Measurements from ENCODE around the gene AKAP11. TPM values are rescaled to one million over a fixed set of nuclear protein-coding genes. Genes with fewer than 3 reads are reported as not detected.

AKAP11 gene
- total and polyA plus RNA-seq, 9 of the 15 experiments (the other 6 are each of a cell fraction or from before 2014, with no cell fraction given): 2.2 to 31.3 (median 10.9) TPM

DNA sequence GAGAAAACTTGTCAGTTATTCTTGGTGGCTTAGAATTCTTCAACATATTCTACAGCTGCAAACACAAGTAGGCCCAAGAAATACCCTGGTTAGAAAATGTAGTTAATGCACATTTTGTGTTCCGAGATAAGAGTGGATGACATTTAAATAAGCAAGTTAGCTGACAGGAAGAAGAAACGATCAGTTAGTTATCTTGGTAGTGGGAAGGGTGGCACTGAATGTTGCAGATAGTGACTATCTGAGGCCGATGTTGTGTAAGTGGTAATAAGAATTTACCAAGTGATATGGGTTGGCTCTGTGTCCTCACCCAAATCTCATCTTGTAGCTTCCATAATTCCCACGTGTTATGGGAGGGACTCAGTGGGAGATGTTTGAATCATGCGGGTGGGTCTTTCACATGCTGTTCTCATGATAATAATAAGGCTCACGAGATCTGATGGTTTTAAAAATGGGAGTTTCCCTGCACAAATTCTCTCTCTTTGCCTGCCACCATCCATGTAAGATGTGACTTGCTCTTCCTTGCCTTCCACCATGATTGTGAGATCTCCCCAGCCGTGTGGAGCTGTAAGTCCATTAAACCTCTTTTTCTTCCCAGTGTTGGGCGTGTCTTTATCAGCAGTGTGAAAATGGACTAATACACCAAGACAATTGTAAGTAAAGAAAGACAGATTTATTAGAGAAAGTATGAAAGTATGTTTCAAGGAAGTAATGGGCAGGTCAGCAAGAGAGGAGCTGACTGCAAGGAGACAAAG lies 10.9 kb upstream of the AKAP11 start (continued):
- TF ChIP-seq, protein P1, sequence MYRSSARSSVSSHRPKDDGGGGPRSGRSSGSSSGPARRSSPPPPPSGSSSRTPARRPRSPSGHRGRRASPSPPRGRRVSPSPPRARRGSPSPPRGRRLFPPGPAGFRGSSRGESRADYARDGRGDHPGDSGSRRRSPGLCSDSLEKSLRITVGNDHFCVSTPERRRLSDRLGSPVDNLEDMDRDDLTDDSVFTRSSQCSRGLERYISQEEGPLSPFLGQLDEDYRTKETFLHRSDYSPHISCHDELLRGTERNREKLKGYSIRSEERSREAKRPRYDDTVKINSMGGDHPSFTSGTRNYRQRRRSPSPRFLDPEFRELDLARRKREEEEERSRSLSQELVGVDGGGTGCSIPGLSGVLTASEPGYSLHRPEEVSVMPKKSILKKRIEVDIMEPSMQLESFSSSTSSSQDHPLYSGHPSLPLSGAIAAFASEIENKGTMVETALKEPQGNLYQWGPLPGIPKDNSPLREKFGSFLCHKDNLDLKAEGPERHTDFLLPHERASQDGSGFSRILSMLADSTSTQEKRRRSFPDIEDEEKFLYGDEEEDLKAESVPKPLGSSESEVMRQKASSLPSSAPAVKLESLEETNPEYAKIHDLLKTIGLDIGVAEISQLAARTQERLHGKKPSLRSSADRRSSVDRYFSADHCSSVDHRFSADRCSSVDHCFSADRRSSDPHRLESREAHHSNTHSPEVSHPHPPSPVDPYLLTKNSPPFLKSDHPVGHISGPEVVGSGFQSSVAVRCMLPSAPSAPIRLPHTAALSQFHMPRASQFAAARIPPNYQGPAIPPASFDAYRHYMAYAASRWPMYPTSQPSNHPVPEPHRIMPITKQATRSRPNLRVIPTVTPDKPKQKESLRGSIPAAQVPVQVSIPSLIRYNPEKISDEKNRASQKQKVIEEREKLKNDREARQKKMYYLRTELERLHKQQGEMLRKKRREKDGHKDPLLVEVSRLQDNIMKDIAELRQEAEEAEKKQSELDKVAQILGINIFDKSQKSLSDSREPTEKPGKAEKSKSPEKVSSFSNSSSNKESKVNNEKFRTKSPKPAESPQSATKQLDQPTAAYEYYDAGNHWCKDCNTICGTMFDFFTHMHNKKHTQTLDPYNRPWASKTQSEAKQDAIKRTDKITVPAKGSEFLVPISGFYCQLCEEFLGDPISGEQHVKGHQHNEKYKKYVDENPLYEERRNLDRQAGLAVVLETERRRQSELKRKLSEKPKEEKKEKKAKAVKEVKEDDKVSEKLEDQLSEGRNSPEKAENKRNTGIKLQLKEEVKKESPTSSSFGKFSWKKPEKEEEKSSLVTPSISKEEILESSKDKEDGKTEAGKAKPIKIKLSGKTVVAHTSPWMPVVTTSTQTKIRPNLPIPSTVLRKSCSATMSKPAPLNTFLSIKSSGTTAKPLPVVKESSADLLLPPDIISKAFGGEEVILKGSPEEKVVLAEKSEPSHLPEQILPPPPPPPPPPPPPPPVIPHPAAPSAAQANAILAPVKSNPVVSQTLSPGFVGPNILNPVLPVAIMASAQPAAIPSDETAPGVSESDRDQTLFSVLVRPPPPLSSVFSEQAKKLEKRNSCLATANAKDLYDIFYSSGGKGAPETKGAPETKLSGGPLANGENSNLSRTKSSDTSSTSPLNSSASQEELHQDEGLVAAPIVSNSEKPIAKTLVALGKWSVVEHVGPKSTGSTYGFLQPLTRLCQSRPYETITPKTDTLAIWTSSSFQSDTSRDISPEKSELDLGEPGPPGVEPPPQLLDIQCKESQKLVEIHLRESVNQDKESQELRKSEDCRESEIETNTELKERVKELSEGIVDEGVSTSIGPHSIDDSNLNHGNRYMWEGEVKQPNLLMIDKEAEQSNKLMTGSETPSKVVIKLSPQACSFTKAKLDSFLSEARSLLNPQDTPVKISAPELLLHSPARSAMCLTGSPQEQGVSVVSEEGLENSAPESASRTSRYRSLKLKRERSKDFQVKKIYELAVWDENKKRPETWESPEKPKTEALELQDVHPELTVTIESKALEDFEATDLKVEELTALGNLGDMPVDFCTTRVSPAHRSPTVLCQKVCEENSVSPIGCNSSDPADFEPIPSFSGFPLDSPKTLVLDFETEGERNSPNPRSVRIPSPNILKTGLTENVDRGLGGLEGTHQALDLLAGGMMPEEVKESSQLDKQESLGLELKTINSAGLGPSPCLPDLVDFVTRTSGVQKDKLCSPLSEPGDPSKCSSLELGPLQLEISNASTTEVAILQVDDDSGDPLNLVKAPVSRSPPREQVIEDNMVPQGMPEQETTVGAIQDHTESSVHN (IDR thresholded peaks at IDR 0.05; ENCODE audit: borderline replicate concordance in 1 of 2, low read depth in 1 of 2): no peak
- no peak for TF ChIP-seq BACH1 (tag; IDR thresholded peaks at IDR 0.05)
- peak; percentile 74 for TF ChIP-seq CBFA2T3 (IDR thresholded peaks at IDR 0.05)
- TF ChIP-seq NCOA2 (IDR thresholded peaks at IDR 0.05; ENCODE audit: partially characterized antibody in 2 of 2): no peak
- no peak for TF ChIP-seq ZFP1 (CRISPR knock-in tag; IDR thresholded peaks at IDR 0.05)
- TF ChIP-seq GTF2A2 (tag; IDR thresholded peaks at IDR 0.05): no peak
- peak; percentile 70 for TF ChIP-seq TCF3 (CRISPR knock-in tag; IDR thresholded peaks at IDR 0.05)
- TF ChIP-seq POLR3G (IDR thresholded peaks at IDR 0.05; ENCODE audit: extremely low read depth, insufficient read length, insufficient replicate concordance): no peak
- TF ChIP-seq, protein P2, sequence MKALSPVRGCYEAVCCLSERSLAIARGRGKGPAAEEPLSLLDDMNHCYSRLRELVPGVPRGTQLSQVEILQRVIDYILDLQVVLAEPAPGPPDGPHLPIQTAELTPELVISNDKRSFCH (CRISPR knock-in tag; IDR thresholded peaks at IDR 0.05): no peak
- TF ChIP-seq, protein P2 (tag; IDR thresholded peaks at IDR 0.05): peak; percentile 79
- TF ChIP-seq, protein P3, sequence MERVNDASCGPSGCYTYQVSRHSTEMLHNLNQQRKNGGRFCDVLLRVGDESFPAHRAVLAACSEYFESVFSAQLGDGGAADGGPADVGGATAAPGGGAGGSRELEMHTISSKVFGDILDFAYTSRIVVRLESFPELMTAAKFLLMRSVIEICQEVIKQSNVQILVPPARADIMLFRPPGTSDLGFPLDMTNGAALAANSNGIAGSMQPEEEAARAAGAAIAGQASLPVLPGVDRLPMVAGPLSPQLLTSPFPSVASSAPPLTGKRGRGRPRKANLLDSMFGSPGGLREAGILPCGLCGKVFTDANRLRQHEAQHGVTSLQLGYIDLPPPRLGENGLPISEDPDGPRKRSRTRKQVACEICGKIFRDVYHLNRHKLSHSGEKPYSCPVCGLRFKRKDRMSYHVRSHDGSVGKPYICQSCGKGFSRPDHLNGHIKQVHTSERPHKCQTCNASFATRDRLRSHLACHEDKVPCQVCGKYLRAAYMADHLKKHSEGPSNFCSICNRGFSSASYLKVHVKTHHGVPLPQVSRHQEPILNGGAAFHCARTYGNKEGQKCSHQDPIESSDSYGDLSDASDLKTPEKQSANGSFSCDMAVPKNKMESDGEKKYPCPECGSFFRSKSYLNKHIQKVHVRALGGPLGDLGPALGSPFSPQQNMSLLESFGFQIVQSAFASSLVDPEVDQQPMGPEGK (CRISPR knock-in tag; IDR thresholded peaks at IDR 0.05; ENCODE audit: borderline replicate concordance): no peak
- TF ChIP-seq SMARCB1 (IDR thresholded peaks at IDR 0.05; ENCODE audit: insufficient read length, low read depth): no peak

Data from K562 (cell line).